ENCODE measurements around the gene CAPZA2.

CAPZA2 gene

GRCh38 chr7:116912269-116912909 lies 50.0 kb downstream of the CAPZA2 start:
- CTCF ChIA-PET: interaction anchor here (1.2 to 2.5 kb wide), 8 partner anchors 9 to 218 kb away, joined by 3 to 7 read pairs (median 3); no protein-coding TSS in a partner anchor
- no peak for TF ChIP-seq CTCF (IDR thresholded peaks at IDR 0.05; ENCODE audit: control extremely low read depth, extremely low read depth, low read depth, missing control alignments)
- no peak for DNase-seq (ENCODE audit: extremely low spot score)
- POLR2A ChIA-PET: no interaction called here

- CTCF ChIA-PET: interaction anchor here (1.4 to 9.1 kb wide), 2 partner anchors 9 to 12 kb away, joined by 3 to 65 read pairs; no protein-coding TSS in a partner anchor
- POLR2A ChIA-PET: no interaction called here
- DNase-seq (ENCODE audit: extremely low spot score): no peak
- no peak for TF ChIP-seq CTCF (IDR thresholded peaks at IDR 0.05; ENCODE audit: control extremely low read depth, extremely low read depth, low read depth, missing control alignments)
Measured at GRCh38 chr7:116918704-116919103, 56.3 kb downstream of the CAPZA2 start.

- ChIA-PET POLR2A (no interaction called here), CTCF (interaction anchor here (1.1 to 9.1 kb wide), 6 partner anchors 10 to 207 kb away, joined by 3 to 65 read pairs (median 3); no protein-coding TSS in a partner anchor)
- DNase-seq (ENCODE audit: extremely low spot score): no peak
- TF ChIP-seq CTCF (IDR thresholded peaks at IDR 0.05; ENCODE audit: control extremely low read depth, extremely low read depth, low read depth, missing control alignments): no peak
Measured at GRCh38 chr7:116920359-116920758, 58.0 kb downstream of the CAPZA2 start.

GRCh38 chr7:116922545-116922944 lies 60.2 kb downstream of the CAPZA2 start:
- DNase-seq (ENCODE audit: extremely low spot score): no peak
- ChIA-PET CTCF (interaction anchor here (1.6 kb wide), 1 partner anchor 10 kb away, joined by 9 read pairs; no protein-coding TSS in a partner anchor), POLR2A (no interaction called here)
- TF ChIP-seq CTCF (IDR thresholded peaks at IDR 0.05; ENCODE audit: control extremely low read depth, extremely low read depth, low read depth, missing control alignments): no peak

GRCh38 chr7:116924741-116925140 lies 62.4 kb downstream of the CAPZA2 start:
- DNase-seq (ENCODE audit: extremely low spot score): no peak
- CTCF ChIA-PET: interaction anchor here (0.8 to 1.2 kb wide), 2 partner anchors 11 to 203 kb away, joined by 3 read pairs; no protein-coding TSS in a partner anchor
- TF ChIP-seq CTCF (IDR thresholded peaks at IDR 0.05; ENCODE audit: control extremely low read depth, extremely low read depth, low read depth, missing control alignments): no peak
- POLR2A ChIA-PET: interaction anchor here (0.6 kb wide), 1 partner anchor 111 kb away, joined by 3 read pairs; no protein-coding TSS in a partner anchor

- TF ChIP-seq CTCF (IDR thresholded peaks at IDR 0.05; ENCODE audit: control extremely low read depth, extremely low read depth, low read depth, missing control alignments): no peak
- CTCF ChIA-PET: interaction anchor here (1.1 to 8.9 kb wide), 10 partner anchors 8 to 228 kb away, joined by 3 to 166 read pairs (median 16); no protein-coding TSS in a partner anchor
- POLR2A ChIA-PET: no interaction called here
- DNase-seq (ENCODE audit: extremely low spot score): no peak
Measured at GRCh38 chr7:116929021-116929420, 66.6 kb downstream of the CAPZA2 start.
